HTERT RPE-1 (cell line): ENCODE data around the gene GEMIN7.

Experiments used
- in situ Hi-C: fragments of 300-500 bp; cut with MboI; formaldehyde crosslinking; loops from 4 replicates; pipeline ENCODE4 v1.14.3; 2020; ENCODE audit warnings: low sequenced_read_pairs

Gene GEMIN7

DNA sequence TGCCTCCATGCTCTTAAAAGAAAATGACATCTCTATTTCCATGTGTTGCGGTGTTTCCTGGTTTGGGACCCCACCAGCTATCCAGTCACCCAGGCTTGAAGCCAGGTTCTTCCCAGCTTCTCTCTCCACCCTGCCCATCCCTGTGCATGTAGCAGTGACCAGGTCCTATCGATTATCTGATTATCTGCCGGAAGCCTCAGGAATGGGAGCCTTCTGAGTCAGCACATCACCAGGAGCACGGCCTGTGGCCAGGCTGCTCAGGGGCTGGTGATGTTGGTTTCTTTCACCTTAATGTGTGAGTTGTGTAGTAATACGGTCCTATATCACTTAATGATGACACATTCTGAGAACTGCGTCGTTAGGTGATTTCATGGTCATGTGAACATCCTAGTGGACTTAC is 47.6 kb downstream of the GEMIN7 start:
- in situ Hi-C loops: no loop called here

DNA sequence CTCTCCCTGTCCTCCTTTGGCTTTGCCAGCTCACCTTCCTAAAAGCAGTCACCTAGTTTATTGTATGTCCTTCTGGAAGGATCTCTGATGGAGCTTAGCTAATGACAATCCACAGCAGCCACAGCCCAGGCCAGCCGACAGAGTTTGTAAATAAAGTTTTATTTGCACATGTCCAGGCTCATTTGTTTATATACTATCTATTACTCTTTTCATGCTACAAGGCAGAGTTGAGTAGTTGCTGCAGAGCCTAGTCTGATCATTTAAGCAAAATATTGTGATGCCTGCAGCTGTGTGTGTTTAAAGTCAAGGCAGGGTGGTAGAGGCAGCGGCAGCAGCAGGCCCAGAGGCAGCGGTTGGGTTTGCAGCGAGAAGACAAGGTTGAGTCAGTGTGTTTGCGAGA is 49.1 kb downstream of the GEMIN7 start:
- in situ Hi-C loops: no loop called here

DNA sequence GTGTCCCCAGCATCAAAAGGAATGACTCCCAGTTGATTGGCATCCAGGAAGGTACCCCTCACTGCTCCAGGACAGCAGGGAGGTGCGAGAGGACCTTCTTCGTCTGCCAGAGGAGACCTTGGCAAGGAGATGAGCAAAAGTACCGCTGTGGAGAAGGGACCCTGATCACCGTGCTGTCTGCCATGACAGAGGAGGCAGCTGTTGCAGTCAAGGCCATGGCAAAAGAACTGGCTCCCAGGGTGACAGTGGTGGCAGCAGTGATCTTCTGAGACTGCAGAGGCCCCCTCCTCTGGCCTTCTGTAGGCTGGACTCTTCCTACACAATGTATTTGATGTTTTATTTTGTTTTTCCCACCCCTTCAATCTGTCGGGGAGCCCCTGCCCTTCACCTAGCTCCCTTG is 49.7 kb downstream of the GEMIN7 start:
- in situ Hi-C loops: no loop called here

DNA sequence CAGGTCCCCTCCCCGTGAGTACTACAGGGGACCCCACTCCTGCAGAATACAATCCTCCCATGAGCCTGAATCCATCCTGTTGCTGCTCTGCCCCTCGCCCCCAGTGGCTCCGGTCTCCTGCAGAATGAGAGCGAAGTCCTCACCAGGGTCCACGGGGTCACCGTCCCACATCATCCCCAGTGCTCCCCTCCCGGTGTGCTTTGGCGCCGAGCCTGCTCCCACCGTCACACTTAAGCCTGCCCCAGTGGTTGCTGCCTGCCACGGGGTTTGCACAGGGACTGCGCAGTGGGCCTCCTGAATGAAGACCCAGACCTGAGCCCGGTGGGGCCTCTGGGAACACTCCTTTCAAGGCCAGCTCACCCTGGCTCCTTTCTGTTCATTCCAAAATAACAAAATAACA is 51.2 kb downstream of the GEMIN7 start:
- in situ Hi-C loops: no loop called here

DNA sequence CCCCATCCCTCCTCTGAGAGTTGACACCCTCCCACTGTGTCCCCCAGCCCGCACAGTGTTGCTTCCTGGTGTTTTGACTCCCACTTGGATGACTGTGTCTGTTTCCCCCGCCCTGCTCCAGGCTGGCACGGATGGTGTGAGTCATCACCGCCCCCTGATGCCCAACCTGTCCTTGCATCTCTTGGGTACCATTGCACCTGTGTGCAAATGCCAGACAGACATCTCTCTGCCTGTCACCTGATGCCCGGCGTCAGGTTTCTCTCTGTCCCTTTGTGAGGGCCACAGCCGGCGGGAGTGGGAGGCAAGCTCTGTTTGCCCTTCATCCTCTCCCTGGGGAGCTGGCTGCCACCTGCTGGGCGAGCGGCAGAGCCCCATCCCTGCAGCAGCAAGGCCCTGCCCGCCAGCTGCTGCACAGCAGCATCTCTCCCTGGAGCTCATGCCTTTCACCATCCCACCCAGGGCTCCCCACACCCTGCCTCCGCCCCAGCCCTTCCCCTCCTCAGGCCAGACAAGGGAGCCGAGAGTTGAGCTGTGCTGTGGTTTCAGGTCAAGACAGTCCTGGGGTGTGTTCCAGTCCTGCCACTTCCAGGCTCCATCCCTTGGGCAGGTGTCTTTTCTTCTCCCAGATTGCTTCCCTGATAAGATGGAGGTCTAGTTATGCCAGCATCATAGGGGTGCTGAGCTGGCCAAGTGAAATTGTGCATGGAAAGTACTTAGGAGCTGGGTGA is 52.0 kb downstream of the GEMIN7 start:
- in situ Hi-C loops: no loop called here

DNA sequence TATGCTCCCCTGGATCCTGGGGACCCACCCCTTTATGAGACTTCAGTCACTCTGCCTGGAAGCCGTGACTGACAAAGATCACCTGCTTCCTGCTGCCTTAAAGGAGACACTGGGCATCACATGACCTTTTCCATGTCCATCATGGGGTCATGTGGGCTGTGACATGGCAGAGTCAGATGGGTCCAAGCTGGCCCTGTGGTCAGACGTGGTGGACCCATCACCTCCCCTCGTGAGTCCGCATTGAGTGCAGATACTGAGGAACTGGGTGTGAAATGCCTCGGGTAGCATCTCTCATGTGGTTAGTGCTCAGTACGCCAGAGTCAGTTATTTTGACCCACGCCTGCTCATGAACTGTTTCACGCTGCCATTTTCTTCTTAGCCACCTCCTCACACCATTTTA is 54.6 kb downstream of the GEMIN7 start:
- in situ Hi-C loops: no loop called here

DNA sequence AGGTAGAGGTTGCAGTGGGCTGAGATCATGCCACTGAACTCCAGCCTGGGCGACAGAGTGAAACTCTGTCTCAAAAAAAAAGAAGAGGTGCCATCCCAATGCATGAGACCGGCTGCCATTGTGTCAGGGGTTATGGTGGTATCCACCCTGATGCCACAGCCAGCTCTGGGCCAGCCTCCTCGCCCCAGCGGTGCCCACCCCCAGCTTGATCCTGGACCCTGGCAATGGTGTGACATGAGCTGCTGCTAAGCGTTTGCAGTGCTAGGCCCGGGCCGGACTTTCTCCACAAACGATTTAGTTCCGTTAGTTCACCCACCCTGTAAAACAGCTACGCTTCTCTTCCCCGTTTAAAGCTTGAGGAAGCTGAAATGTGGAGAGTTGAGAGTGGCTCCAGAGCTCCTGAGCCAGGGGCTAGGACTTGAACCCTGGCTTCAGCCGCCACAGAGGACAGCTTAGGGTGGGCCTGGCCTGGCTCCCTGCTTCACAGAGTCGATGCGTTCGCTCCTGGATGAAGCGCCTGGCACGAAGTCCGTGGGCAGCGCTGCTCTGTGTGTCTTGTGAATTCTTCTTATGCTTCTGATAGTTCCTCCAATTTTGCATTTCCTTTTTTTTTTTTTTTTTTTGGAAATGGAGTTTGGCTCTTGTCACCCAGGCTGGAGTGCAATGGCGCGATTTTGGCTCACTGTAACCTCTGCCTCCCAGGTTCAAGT is 56.3 kb downstream of the GEMIN7 start:
- in situ Hi-C loops: no loop called here

DNA sequence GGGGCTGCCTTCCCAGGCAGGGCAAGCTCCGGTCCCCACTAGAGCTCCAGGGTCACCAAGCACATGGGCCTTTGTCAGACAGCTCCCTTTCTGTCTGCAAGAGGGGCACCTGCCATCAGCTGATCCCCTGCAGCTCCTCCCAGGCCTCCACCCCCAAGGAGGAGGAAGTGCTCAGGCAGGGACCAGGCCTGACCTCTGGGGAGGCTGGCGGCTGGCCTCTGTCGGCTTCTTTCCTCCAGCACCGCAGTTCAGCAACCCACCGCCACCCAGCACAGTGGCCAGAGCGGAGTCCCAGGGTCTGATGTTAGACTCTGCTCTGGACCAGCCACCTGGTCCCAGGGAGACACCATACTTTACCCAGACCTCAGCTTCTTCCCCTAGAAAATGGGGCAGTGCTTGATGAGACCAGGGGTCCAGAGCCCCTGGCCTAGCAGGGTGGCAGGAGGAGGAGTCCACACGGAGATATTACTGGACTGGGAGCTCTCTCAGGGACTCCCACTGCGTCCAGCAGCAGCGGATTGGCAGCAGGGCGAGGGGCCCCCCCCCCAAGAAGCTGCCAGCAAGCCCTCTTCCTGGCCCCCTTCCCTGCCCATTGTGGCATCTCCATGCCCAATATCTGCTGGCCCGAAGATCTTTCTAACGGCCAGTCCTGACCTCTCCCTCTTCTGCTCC is 57.6 kb downstream of the GEMIN7 start:
- in situ Hi-C loops: no loop called here

DNA sequence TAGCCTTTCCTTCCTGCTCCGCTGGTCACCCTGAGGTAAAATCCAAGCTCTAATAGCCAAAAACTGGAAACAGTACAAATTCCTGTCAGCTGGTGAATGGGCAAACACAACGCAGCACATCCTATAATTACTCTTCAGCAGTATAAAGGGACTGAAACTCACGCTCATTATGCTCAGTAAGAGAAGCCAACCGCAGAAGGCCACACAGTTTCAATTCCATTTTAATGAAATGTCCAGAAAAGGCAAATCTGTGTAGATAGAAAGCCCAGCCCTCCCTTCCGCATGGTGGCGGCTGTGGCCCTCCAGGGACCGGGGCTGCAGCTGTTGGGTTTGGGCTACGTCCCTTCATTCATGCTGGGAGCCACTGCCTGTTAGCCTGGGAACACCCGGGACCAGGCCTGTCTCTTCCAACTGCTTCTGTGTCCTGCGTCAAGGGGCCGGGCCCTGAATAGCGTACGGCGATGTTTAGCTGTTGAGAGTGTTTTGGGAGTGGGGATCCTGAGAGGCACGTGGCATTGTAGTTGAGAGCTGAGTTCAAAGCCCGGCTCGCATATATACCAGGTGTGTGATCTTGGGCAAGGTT is 58.2 kb downstream of the GEMIN7 start:
- in situ Hi-C loops: no loop called here

DNA sequence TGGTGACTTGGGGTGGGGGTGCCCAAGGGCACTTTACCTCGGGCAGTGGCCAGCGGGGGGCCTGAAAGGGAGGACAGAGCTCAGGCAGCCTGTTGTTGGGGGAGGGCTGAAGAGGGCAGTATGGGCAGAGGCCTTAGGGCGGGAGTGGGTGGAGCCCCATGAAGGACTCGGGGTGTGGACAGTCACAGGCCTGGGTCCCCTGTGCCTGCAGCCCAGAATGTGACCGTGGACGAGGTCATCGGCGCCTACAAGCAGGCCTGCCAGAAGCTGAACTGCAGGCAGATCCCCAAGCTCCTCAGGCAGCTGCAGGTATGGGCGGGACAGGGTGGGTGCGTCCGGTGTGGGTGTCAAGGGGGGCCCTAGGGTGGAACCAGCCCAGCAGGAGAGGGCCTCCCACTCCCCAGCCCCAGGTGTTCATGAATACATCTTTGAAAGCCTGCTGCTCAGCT is 59.3 kb downstream of the GEMIN7 start:
- in situ Hi-C loops: no loop called here

DNA sequence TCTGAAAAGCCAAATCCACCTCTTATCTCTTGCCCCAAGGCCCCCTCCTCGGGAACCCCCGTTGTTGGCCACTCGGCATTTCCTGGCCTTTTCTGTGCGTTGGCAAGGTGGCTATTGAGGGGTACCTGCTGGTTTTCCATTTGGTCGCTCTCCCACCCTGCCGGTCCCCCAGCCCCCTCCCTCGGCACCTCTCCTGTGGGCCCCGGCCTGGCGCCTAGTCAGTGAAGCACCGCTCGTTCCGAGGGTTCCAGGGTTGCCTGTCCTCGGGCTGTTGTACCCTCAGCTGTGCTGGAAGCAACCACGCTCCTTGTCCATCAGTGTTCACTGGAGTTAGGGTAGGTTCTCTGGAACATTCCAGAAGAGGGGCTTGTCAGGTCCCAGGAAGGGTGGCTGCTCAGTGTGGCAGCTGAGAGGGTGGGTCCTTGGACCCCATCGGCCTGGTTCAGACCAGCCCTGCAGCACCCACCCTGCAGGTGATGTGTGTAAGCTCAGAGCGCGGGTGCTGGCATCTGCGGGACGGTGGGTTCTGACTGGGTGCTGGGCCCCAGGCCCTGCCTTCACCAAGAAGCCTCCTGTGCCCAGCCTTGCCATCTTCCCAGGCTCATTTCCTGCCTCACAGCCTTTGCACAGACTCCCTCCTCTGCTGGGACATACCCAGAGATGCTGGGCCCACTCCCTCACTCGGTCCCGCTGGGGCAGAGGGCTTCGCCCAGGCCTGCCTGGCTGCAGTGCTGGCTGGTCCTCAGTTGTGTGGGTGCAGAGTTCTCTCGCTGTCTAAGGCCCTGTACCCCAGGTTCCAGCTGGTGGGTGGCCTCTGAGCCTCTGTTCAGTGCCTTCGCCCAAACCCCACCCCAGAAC is 60.5 kb downstream of the GEMIN7 start:
- in situ Hi-C loops: no loop called here

DNA sequence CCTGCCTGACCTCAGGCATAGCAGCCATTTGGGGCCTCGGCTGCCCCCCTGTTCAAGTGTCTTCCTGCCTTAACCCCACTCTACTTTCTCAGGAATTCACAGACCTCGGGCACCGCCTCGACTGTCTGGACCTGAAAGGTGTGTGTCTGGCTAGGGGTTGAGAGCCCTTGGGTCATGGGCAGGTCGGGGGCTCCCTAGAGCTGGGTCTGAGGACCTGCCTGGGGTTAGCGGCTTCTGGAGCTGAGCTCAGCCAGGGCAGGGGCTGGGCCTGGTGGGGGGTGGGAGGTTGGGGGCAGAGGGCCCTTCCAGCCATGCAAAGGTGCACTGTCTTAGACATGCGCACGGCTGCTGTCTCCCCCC is 61.1 kb downstream of the GEMIN7 start:
- in situ Hi-C loops: no loop called here

DNA sequence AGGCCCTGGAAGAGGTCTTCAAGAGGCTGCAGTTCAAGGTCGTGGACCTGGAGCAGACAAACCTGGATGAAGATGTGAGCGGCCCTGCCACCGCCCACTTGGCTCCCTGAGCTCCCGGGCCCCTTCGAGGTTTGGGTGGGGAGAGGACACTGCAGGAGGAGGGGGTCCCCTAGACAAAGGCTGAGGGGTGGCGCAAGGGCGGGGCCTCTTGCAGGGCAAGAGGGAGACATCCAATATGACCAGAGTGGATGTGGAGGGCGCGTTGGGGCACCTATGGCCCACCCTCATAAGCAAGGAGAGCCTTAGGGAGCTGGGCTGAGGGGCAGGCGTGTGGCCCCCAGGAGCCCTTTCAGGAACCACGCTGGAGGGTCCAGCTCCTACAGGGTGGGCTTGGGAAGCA is 61.5 kb downstream of the GEMIN7 start:
- in situ Hi-C loops: no loop called here
